Ovary (tissue), 3 donors: ENCODE data around the gene CCR2.

Source experiments
- EP300 ChIP-seq: sonication (generic); formaldehyde crosslinking; IDR thresholded peaks from one replicate; pipeline ENCODE4 v1.6.1; 2017; ENCODE audit warnings: antibody characterized with exemption
- TF ChIP-seq, protein P1 (sequence below), 3 donors: fragments of 450-650 bp in 2 of 3; fragments of 200-600 bp in 1 of 3; IDR thresholded peaks; one replicate each; pipeline versions ENCODE4 v1.5.1 to v1.8.0; 2016 to 2022; ENCODE audit warnings: antibody characterized with exemption in 3 of 3, mild to moderate bottlenecking in 1 of 3
- donor health status: DM: no; HTN: no; CAD: no.

DNA sequence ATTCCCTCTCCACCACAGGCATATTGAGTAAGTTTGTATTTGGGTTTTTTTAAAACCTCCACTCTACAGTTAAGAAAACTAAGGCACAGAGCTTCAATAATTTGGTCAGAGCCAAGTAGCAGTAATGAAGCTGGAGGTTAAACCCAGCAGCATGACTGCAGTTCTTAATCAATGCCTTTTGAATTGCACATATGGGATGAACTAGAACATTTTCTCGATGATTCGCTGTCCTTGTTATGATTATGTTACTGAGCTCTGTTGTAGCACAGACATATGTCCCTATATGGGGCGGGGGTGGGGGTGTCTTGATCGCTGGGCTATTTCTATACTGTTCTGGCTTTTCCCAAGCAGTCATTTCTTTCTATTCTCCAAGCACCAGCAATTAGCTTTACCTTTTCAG is 15.2 kb downstream of the CCR2 start:
- no peak for TF ChIP-seq EP300
- TF ChIP-seq, protein P1, sequence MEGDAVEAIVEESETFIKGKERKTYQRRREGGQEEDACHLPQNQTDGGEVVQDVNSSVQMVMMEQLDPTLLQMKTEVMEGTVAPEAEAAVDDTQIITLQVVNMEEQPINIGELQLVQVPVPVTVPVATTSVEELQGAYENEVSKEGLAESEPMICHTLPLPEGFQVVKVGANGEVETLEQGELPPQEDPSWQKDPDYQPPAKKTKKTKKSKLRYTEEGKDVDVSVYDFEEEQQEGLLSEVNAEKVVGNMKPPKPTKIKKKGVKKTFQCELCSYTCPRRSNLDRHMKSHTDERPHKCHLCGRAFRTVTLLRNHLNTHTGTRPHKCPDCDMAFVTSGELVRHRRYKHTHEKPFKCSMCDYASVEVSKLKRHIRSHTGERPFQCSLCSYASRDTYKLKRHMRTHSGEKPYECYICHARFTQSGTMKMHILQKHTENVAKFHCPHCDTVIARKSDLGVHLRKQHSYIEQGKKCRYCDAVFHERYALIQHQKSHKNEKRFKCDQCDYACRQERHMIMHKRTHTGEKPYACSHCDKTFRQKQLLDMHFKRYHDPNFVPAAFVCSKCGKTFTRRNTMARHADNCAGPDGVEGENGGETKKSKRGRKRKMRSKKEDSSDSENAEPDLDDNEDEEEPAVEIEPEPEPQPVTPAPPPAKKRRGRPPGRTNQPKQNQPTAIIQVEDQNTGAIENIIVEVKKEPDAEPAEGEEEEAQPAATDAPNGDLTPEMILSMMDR (IDR thresholded peaks at IDR 0.05): no peak
